ENCODE data around the gene RNF141. TPM values are rescaled to one million over a fixed set of nuclear protein-coding genes. Genes with fewer than 3 reads are reported as not detected.

RNF141 gene
- total RNA-seq (31.8 and 32.4 TPM in 2 replicates), polyA plus RNA-seq (7.1 and 9.4 TPM in 2 replicates), polyA minus RNA-seq (12.9 and 15.3 TPM in 2 replicates), Bru-seq, nascent RNA (percentile 85 among the genes with signal in this experiment), BruChase-seq, experiment 1, labeled RNA remaining after a 6-hour chase (percentile 79 among the genes with signal in this experiment), BruChase-seq, experiment 2, labeled RNA remaining after a 2-hour chase (percentile 68 among the genes with signal in this experiment)
- 9.6 and 10.5 TPM in 2 replicates for polyA plus RNA-seq (2011; cell fraction: cytosol; rRNA removed)
- polyA plus RNA-seq (2011; cell fraction: nucleus; rRNA removed), result 6.1 and 8.2 TPM in 2 replicates
- 45.7 and 50.3 TPM in 2 replicates for polyA plus RNA-seq (2012)
- 5.2 TPM for polyA minus RNA-seq (2011; cell fraction: cytosol; rRNA and poly(A)+ RNA removed)
- 7.5 and 12.5 TPM in 2 replicates for polyA minus RNA-seq (2011; cell fraction: nucleus; rRNA and poly(A)+ RNA removed)
- long read RNA-seq, full-length matches to known transcripts, result 136 of 147 reads
- long read RNA-seq, partial matches to known transcripts, result 11 of 147 reads
- long read RNA-seq, other reads (novel, unspliced or antisense), result 0 of 147 reads

DNA sequence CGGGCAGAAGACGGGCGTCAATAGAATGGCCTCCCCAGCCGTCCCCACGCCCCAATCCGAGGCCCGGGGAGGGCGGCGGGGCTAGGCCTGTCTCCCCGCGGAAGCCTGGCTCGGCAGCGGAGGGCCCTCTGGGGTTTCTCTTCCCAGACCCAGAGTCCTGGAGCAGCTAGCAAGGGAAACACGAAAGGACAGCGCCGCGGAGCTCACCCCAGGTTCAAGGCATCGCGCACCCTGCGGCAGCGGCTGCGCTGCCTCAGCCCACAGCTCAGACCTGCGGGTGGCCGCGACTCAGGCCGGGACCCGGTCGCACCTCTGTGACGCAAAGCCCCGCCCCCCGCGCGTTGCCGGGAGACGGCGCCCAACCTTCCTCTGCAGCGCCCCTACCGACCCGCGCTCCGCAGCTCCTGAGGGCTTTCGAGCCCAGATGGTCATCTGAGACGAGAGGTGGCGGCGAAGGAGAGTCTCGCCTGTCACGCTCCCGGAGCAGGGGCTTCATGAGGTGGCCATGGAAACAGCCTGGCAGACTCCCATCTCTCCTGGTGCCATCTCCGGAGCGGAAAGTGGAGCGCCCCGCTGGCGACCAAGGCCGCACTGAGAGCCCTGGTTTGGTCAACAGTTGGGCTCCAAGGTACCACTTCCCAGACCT lies at the start of gene RNF141:
Gene RNF141, minus strand, starts transcription at position 273 of the 646 bp plus-strand sequence. CDS start 7,029 bp downstream, outside the sequence.
- DNase-seq (ENCODE audit: low read depth, low spot score) (peak; percentile 94), FAIRE-seq (peak; percentile 91)
- intact Hi-C loops (cut with micrococcal nuclease) (loop anchor here (1.0 to 5.0 kb wide), 5 partner anchors 17 to 879 kb away; partner anchors contain the start of gene SWAP70), dilution Hi-C loops (cut with MboI; ENCODE audit: extremely low pct_ligation_motif_present, low sequenced_read_pairs) (no loop called here)
- H3K4me1 ChIP-seq (ENCODE audit: control insufficient read depth, extremely low read depth, insufficient read depth, low read length), result peaks cover 10% of the 10 kb centered on the region
- no peaks in the 10 kb centered on the region for H3K9me3 ChIP-seq (replicated peaks; ENCODE audit: control insufficient read depth, insufficient read depth, low read length)
- peaks cover 16% of the 10 kb centered on the region for H3K79me2 ChIP-seq (ENCODE audit: control insufficient read depth, insufficient read depth, low read length)
- peak within 1 kb of the TSS; percentile 98 for H2AFZ ChIP-seq (ENCODE audit: low read depth, low read length)
- H3K27ac ChIP-seq (ENCODE audit: insufficient read depth, low read depth, low read length), result peak within 1 kb of the TSS; percentile 57
- H3K4me3 ChIP-seq (replicated peaks in 1 of 3; ENCODE audit: insufficient read depth in 1 of 3, low read depth in 1 of 3, low read length in 3 of 3), result peak within 1 kb of the TSS; percentile 37 to 83 (median 59)
- TF ChIP-seq POLR2A (IDR thresholded peaks at IDR 0.05; ENCODE audit: low read depth, low read length), result peak; percentile 94
- TF ChIP-seq POLR2AphosphoS5 (IDR thresholded peaks at IDR 0.05; ENCODE audit: insufficient read depth, low read depth, low read length), result peak; percentile 91
- no peak for TF ChIP-seq EZH2 (IDR thresholded peaks at IDR 0.05; ENCODE audit: borderline replicate concordance, low read depth, low read length, severe bottlenecking)
- TF ChIP-seq, protein P1, sequence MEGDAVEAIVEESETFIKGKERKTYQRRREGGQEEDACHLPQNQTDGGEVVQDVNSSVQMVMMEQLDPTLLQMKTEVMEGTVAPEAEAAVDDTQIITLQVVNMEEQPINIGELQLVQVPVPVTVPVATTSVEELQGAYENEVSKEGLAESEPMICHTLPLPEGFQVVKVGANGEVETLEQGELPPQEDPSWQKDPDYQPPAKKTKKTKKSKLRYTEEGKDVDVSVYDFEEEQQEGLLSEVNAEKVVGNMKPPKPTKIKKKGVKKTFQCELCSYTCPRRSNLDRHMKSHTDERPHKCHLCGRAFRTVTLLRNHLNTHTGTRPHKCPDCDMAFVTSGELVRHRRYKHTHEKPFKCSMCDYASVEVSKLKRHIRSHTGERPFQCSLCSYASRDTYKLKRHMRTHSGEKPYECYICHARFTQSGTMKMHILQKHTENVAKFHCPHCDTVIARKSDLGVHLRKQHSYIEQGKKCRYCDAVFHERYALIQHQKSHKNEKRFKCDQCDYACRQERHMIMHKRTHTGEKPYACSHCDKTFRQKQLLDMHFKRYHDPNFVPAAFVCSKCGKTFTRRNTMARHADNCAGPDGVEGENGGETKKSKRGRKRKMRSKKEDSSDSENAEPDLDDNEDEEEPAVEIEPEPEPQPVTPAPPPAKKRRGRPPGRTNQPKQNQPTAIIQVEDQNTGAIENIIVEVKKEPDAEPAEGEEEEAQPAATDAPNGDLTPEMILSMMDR (IDR thresholded peaks at IDR 0.05; ENCODE audit: extremely low read depth in 1 of 2, insufficient read depth in 1 of 2, low read depth in 1 of 2, low read length in 2 of 2), result peak; percentile 87 to 93
- TF ChIP-seq, protein P2, sequence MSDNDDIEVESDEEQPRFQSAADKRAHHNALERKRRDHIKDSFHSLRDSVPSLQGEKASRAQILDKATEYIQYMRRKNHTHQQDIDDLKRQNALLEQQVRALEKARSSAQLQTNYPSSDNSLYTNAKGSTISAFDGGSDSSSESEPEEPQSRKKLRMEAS (IDR thresholded peaks at IDR 0.05; ENCODE audit: insufficient read depth, insufficient read length), result no peak
- H3K9me1 ChIP-seq (replicated peaks; ENCODE audit: control insufficient read depth, extremely low read depth, insufficient read depth, low read length), result no peaks in the 10 kb centered on the region
- BruUV-seq (replicated peaks), result no TSS peak
- POLR2A ChIA-PET, result interaction anchor here (0.6 to 1.6 kb wide), 5 partner anchors 15 to 268 kb away, joined by 3 to 6 read pairs (median 4); partner anchors contain the start of genes ADM and EIF4G2
- H3K9ac ChIP-seq (replicated peaks; ENCODE audit: extremely low read depth, insufficient read depth, low read length), result peak within 1 kb of the TSS; percentile 82
- CTCF ChIA-PET, result interaction anchor here (0.6 to 3.3 kb wide), 62 partner anchors 9 to 236 kb away, joined by 3 to 31 read pairs (median 5); partner anchors contain the start of genes ADM and LYVE1
- H3K27me3 ChIP-seq (ENCODE audit: control insufficient read depth in 2 of 2, insufficient read depth in 2 of 2, low read length in 2 of 2), result no peaks in the 10 kb centered on the region
- H4K20me1 ChIP-seq (replicated peaks; ENCODE audit: control insufficient read depth, extremely low read depth, insufficient read depth, low read length), result no peaks in the 10 kb centered on the region
- H3K4me2 ChIP-seq (ENCODE audit: insufficient read depth, low read length), result peak within 1 kb of the TSS; percentile 95
- no peaks in the 10 kb centered on the region for H3K36me3 ChIP-seq (ENCODE audit: control insufficient read depth in 2 of 2, extremely low read depth in 1 of 2, insufficient read depth in 2 of 2, low read length in 2 of 2)
